ENCODE results near the gene GNLY.

DNA sequence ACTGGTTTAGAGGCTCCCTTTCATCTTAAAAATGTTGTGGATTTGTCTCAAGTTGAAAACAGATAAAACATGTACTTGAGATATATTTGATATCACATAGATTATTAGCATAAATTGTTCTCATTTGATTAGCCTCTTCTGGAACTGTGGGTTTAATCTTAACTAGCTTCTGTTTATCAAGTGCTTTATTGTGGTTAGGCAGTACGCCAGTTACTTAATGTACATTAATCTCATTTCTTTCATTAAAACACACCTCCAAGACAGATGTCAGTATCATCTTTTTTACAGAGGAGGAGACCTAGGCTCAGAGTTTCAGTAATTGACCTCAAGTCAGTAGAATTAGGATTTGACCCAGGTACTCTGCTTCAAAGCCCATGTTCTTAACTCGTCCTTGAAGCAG lies 48.0 kb upstream of the GNLY start:
- TF ChIP-seq, protein P1, sequence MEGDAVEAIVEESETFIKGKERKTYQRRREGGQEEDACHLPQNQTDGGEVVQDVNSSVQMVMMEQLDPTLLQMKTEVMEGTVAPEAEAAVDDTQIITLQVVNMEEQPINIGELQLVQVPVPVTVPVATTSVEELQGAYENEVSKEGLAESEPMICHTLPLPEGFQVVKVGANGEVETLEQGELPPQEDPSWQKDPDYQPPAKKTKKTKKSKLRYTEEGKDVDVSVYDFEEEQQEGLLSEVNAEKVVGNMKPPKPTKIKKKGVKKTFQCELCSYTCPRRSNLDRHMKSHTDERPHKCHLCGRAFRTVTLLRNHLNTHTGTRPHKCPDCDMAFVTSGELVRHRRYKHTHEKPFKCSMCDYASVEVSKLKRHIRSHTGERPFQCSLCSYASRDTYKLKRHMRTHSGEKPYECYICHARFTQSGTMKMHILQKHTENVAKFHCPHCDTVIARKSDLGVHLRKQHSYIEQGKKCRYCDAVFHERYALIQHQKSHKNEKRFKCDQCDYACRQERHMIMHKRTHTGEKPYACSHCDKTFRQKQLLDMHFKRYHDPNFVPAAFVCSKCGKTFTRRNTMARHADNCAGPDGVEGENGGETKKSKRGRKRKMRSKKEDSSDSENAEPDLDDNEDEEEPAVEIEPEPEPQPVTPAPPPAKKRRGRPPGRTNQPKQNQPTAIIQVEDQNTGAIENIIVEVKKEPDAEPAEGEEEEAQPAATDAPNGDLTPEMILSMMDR (IDR thresholded peaks at IDR 0.05; ENCODE audit: poor library complexity) = no peak
- no peak for TF ChIP-seq EZH2phosphoT487 (IDR thresholded peaks at IDR 0.05; ENCODE audit: low read depth, severe bottlenecking, unreplicated experiment)
- no peak for TF ChIP-seq EZH2 (IDR thresholded peaks at IDR 0.05; ENCODE audit: borderline replicate concordance)

Measured in hepatocyte (in vitro differentiated cells).